ENCODE data around the gene TMEM81. TPM values are rescaled to one million over a fixed set of nuclear protein-coding genes. Genes with fewer than 3 reads are reported as not detected.

The TMEM81 gene
- total and polyA plus RNA-seq, 2 of the 8 experiments (the other 6 are each of a cell fraction or from before 2014, with no cell fraction given): 2.1 to 5.9 TPM

DNA sequence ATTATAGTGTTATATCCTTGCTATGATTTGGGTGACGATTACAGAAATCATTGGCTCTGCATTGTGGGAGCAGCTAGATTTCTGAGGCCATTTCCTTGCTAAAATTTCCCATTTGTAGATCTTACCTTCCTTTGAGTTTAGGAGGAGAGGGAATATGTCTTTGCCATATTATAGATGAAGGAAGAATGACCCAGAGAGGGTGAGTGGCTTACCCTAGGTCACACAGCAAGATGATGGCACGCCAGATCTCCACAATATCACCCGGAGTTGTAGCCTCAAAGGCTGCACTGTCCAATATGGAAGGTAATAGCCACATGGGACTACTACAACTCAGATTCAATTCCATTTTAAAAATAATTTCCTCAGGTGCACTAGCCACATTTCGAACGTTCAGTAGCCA lies 31.0 kb downstream of the TMEM81 start:
- no peak overlapping the region for H3K56ac ChIP-seq (replicated peaks; ENCODE audit: insufficient read length, low read depth, low read length)
- no peak overlapping the region for H3K23ac ChIP-seq (ENCODE audit: insufficient read length)
- no peaks in the 10 kb centered on the region for H3K9me3 ChIP-seq (ENCODE audit: insufficient read depth in 2 of 2, low read depth in 1 of 2, low read length in 1 of 2)
- 84% methylated on average over 5 of the region's 5 CpGs; no CpG with 5 or more reads in 1 of the 2 experiments for WGBS, 2 experiments (ENCODE audit: extremely low coverage in 1 of 2, insufficient coverage in 1 of 2, insufficient read length in 1 of 2, insufficient replicate concordance in 2 of 2, low coverage in 1 of 2, low lambda C conversion rate in 2 of 2, missing lambda C conversion rate in 1 of 2)
- H3K14ac ChIP-seq (ENCODE audit: insufficient read length): no peak overlapping the region
- no peak overlapping the region for H2BK12ac ChIP-seq (ENCODE audit: low read depth, low read length)
- H3K18ac ChIP-seq (ENCODE audit: extremely low read depth, low read length): no peak overlapping the region
- no peak for DNase-seq (ENCODE audit: low read depth in 1 of 2, low spot score in 2 of 2)
- H2BK15ac ChIP-seq (ENCODE audit: low read length): no peak overlapping the region
- ChIA-PET POLR2A (ENCODE audit: partially characterized antibody) (interaction anchor here (1.1 to 1.3 kb wide), 2 partner anchors 9 to 206 kb away, joined by 3 read pairs; no protein-coding TSS in a partner anchor), CTCF (ENCODE audit: partially characterized antibody) (interaction anchor here (0.8 to 38.9 kb wide), 8 partner anchors 9 to 308 kb away, joined by 3 to 1336 read pairs (median 7); partner anchors contain the start of gene CNTN2)
- H3K79me1 ChIP-seq (ENCODE audit: low read depth, low read length): no peaks in the 10 kb centered on the region
- peaks cover 2% of the 10 kb centered on the region in 2 experiments for H4K20me1 ChIP-seq (replicated peaks in 1 of 2; ENCODE audit: control insufficient read depth in 1 of 2, insufficient read depth in 2 of 2, low read length in 2 of 2)
- H3K23me2 ChIP-seq (ENCODE audit: low read depth, low read length): no peaks in the 10 kb centered on the region
- no peaks in the 10 kb centered on the region for H3K36me3 ChIP-seq (ENCODE audit: control insufficient read depth in 2 of 4, insufficient read depth in 4 of 4, low read length in 3 of 4)
- H4K8ac ChIP-seq (ENCODE audit: extremely low read depth, insufficient read depth, low read length): no peak overlapping the region
- no peak overlapping the region for H3K27ac ChIP-seq (ENCODE audit: low read depth, low read length)
- no peak overlapping the region for H3K9ac ChIP-seq (replicated peaks in 1 of 4; ENCODE audit: extremely low read depth in 1 of 4, low read depth in 3 of 4, low read length in 3 of 4)
- H3K4me3 ChIP-seq (ENCODE audit: extremely low read depth in 1 of 4, insufficient read depth in 2 of 4, low read depth in 3 of 4, low read length in 4 of 4): no peak overlapping the region
- H2BK20ac ChIP-seq (ENCODE audit: low read length): no peak overlapping the region
- no peak overlapping the region for H4K91ac ChIP-seq (replicated peaks; ENCODE audit: insufficient read length, low read length)
- H3K4ac ChIP-seq (replicated peaks; ENCODE audit: insufficient read length, low read depth, low read length): no peak overlapping the region
- no peaks in the 10 kb centered on the region; a peak in 1 of 7 replicates for H3K4me1 ChIP-seq (replicated peaks in 1 of 4; ENCODE audit: control insufficient read depth in 3 of 4, insufficient read depth in 4 of 4, low read length in 3 of 4)
- no peak overlapping the region for H2AK5ac ChIP-seq (ENCODE audit: low read depth, low read length)
- no peaks in the 10 kb centered on the region for H3K79me2 ChIP-seq (ENCODE audit: control insufficient read depth in 1 of 2, insufficient read depth in 2 of 2, low read length in 2 of 2)
- no peak overlapping the region for H2BK120ac ChIP-seq (replicated peaks; ENCODE audit: low read depth, low read length)
- H2BK5ac ChIP-seq (ENCODE audit: low read depth, low read length): no peak overlapping the region
- no peak overlapping the region for H3K4me2 ChIP-seq (ENCODE audit: insufficient read depth in 1 of 2, low read depth in 2 of 2, low read length in 2 of 2)
- no peak overlapping the region for H4K5ac ChIP-seq (ENCODE audit: insufficient read length, low read depth, low read length)
- H2AFZ ChIP-seq (ENCODE audit: low read length): no peak overlapping the region
- H3K27me3 ChIP-seq (replicated peaks in 1 of 4; ENCODE audit: control insufficient read depth in 3 of 4, extremely low read depth in 1 of 4, insufficient read depth in 3 of 4, low read length in 3 of 4): no peaks in the 10 kb centered on the region
- no peak for FAIRE-seq
- TF ChIP-seq KDM5A (IDR thresholded peaks at IDR 0.05; ENCODE audit: low read length) (no peak), SIX5 (IDR thresholded peaks at IDR 0.05; ENCODE audit: low read depth, low read length) (no peak), HDAC2 (IDR thresholded peaks at IDR 0.05; ENCODE audit: borderline replicate concordance in 1 of 2, low read depth in 2 of 2, low read length in 2 of 2) (no peak), SAP30 (IDR thresholded peaks at IDR 0.05; ENCODE audit: insufficient read depth, insufficient replicate concordance, low read length) (no peak), EP300 (IDR thresholded peaks at IDR 0.05; ENCODE audit: borderline replicate concordance in 1 of 2, low read depth in 2 of 2, low read length in 2 of 2) (no peak), CHD1 (IDR thresholded peaks at IDR 0.05; ENCODE audit: low read depth, low read length) (no peak), POU5F1 (IDR thresholded peaks at IDR 0.05; ENCODE audit: low read depth, low read length) (no peak), CBX8 (IDR thresholded peaks at IDR 0.05; ENCODE audit: borderline replicate concordance, low read depth, low read length) (no peak), RXRA (IDR thresholded peaks at IDR 0.05; ENCODE audit: insufficient read depth, low read depth, low read length) (no peak), PHF8 (conservative IDR thresholded peaks at IDR 0.05; ENCODE audit: low read depth, low read length) (no peak)
- TF ChIP-seq, protein P1, sequence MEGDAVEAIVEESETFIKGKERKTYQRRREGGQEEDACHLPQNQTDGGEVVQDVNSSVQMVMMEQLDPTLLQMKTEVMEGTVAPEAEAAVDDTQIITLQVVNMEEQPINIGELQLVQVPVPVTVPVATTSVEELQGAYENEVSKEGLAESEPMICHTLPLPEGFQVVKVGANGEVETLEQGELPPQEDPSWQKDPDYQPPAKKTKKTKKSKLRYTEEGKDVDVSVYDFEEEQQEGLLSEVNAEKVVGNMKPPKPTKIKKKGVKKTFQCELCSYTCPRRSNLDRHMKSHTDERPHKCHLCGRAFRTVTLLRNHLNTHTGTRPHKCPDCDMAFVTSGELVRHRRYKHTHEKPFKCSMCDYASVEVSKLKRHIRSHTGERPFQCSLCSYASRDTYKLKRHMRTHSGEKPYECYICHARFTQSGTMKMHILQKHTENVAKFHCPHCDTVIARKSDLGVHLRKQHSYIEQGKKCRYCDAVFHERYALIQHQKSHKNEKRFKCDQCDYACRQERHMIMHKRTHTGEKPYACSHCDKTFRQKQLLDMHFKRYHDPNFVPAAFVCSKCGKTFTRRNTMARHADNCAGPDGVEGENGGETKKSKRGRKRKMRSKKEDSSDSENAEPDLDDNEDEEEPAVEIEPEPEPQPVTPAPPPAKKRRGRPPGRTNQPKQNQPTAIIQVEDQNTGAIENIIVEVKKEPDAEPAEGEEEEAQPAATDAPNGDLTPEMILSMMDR (IDR thresholded peaks at IDR 0.05; ENCODE audit: control extremely low read depth in 1 of 3, insufficient read depth in 1 of 3, low read depth in 1 of 3, low read length in 3 of 3): no peak
